H1 (cell line): ENCODE data around the gene ATP5ME. TPM values are rescaled to one million over a fixed set of nuclear protein-coding genes. Genes with fewer than 3 reads are reported as not detected.

ENCODE experiments used
- CBX8 ChIP-seq: fragments of 300-800, 300-1000 bp; sonication (generic); IDR thresholded peaks from 2 replicates; pipeline ENCODE4 v1.7.1; 2016; ENCODE audit warnings: low read depth, low read length, borderline replicate concordance
- CEBPB ChIP-seq: IDR thresholded peaks from 2 replicates; pipeline ENCODE4 v1.6.1; 2012; ENCODE audit warnings: low read depth, low read length
- HDAC2 ChIP-seq, 2 experiments: fragments of 300-600 bp in 1 of 2; sonication (generic) in 1 of 2; IDR thresholded peaks; 2 replicates each; pipeline ENCODE4 v1.6.1; 2011 to 2012; ENCODE audit warnings: low read depth in 2 of 2, low read length in 2 of 2, mild to moderate bottlenecking in 2 of 2, moderate library complexity in 2 of 2, borderline replicate concordance in 1 of 2, inconsistent platforms in 1 of 2
- POLR2A ChIP-seq, 2 experiments: IDR thresholded peaks; 1 replicate in 1 of 2; 2 replicates in 1 of 2; pipeline ENCODE4 v1.6.1; 2011; ENCODE audit warnings: low read depth in 2 of 2, low read length in 2 of 2, mild to moderate bottlenecking in 2 of 2; ENCODE audit errors: control extremely low read depth in 1 of 2
- SIRT6 ChIP-seq: IDR thresholded peaks from one replicate; pipeline ENCODE4 v1.7.1; 2012; ENCODE audit warnings: low read length, inconsistent platforms
- polyA plus RNA-seq, 7 experiments: library from polyadenylated mRNA; depleted of rRNA in 3 of 7; stranded (reverse) in 5 of 7; unstranded in 2 of 7; fragments of >200 nt in 5 of 7; fragments of 200-250 nt in 2 of 7; gene quantifications; 1 replicate in 5 of 7; 2 replicates in 1 of 7; 4 replicates in 1 of 7; pipeline versions ENCODE4 v1.2.1 to v1.2.3, GENCODE V29; 2011 to 2013; ENCODE audit warnings: missing spikeins in 2 of 7, mixed read lengths in 2 of 7
- total RNA-seq: library from RNA; stranded (reverse); fragmentation: NEBNext Ultra II Directional; extraction: Animal tissue kit (Norgen Biotek cat#: 25700); gene quantifications from 2 replicates; pipeline ENCODE4 v1.2.1, GENCODE V29; 2021

The ATP5ME gene
- total and polyA plus RNA-seq, 2 of the 8 experiments (the other 6 are each of a cell fraction or from before 2014, with no cell fraction given), result 375 to 450 TPM

- TF ChIP-seq HDAC2 (IDR thresholded peaks at IDR 0.05; ENCODE audit: borderline replicate concordance in 1 of 2, low read depth in 2 of 2, low read length in 2 of 2) (no peak), CBX8 (no peak), POLR2A (IDR thresholded peaks at IDR 0.05; ENCODE audit: control extremely low read depth in 1 of 2, low read depth in 2 of 2, low read length in 2 of 2) (no peak), SIRT6 (no peak), CEBPB (no peak)
Measured at GRCh38 chr4:683247-683897, 9.3 kb upstream of the ATP5ME start (continued).
